HG03280 (cell line): Measurements from ENCODE around the gene CDADC1.
"Not testable (repeated sequence)": the region's sequence is repeated elsewhere in the genome, so short reads cannot be mapped to it uniquely, and the experiment has no call there.

Source experiments
- ATAC-seq: cut with Tn5 transposase; IDR thresholded peaks from one replicate; pipeline ENCODE4 v1.9.1; 2021; ENCODE audit warnings: mild to moderate bottlenecking, moderate library complexity; ENCODE audit not compliant: unreplicated experiment

Gene CDADC1

GRCh38 chr13:49310251-49310650, 62.5 kb downstream of the CDADC1 start:
- no peak for ATAC-seq

GRCh38 chr13:49311816-49312215, 64.1 kb downstream of the CDADC1 start:
- ATAC-seq = no peak

GRCh38 chr13:49314344-49314882, 66.7 kb downstream of the CDADC1 start:
- ATAC-seq = no peak

GRCh38 chr13:49315036-49315565, 67.4 kb downstream of the CDADC1 start:
- no peak for ATAC-seq

GRCh38 chr13:49315756-49316482, 68.2 kb downstream of the CDADC1 start:
- no peak for ATAC-seq

GRCh38 chr13:49319551-49319950, 71.8 kb downstream of the CDADC1 start:
- no peak for ATAC-seq

GRCh38 chr13:49319951-49320350, 72.2 kb downstream of the CDADC1 start:
- no peak for ATAC-seq

GRCh38 chr13:49320975-49321374, 73.2 kb downstream of the CDADC1 start:
- ATAC-seq = no peak

- no peak for ATAC-seq
Observed at GRCh38 chr13:49322702-49323101, 75.0 kb downstream of the CDADC1 start.

- no peak for ATAC-seq
Observed at GRCh38 chr13:49323344-49323743, 75.6 kb downstream of the CDADC1 start.

- ATAC-seq = no peak
Observed at GRCh38 chr13:49326222-49326917, 78.6 kb downstream of the CDADC1 start.

- ATAC-seq = not testable (repeated sequence)
Observed at GRCh38 chr13:49327145-49327544, 79.4 kb downstream of the CDADC1 start.

GRCh38 chr13:49329831-49330545, 82.3 kb downstream of the CDADC1 start:
- no peak for ATAC-seq

- ATAC-seq = no peak
Observed at GRCh38 chr13:49330546-49330864, 82.8 kb downstream of the CDADC1 start.

GRCh38 chr13:49336655-49337054, 88.9 kb downstream of the CDADC1 start:
- no peak for ATAC-seq

GRCh38 chr13:49340161-49340560, 92.4 kb downstream of the CDADC1 start:
- ATAC-seq = no peak

- no peak for ATAC-seq
Observed at GRCh38 chr13:49341517-49341916, 93.8 kb downstream of the CDADC1 start.

- no peak for ATAC-seq
Observed at GRCh38 chr13:49341941-49342340, 94.2 kb downstream of the CDADC1 start.

- ATAC-seq = no peak
Observed at GRCh38 chr13:49342454-49342853, 94.7 kb downstream of the CDADC1 start.
